Stimulated activated CD8-positive, alpha-beta memory T cell treated with anti-CD3 and anti-CD28 coated beads, Interleukin-15, amount 100 ng/mL, for 4 hours (primary cell): ENCODE measurements around the gene CHRDL2.

Source experiments
- DNase-seq, 2 donors: peaks; one replicate each; pipeline ENCODE4 v3.0.0-alpha.2; 2020; ENCODE audit warnings: low read depth in 2 of 2

Gene CHRDL2

GRCh38 chr11:74685338-74685737 is 45.9 kb downstream of the CHRDL2 start:
- DNase-seq, result no peak

DNA sequence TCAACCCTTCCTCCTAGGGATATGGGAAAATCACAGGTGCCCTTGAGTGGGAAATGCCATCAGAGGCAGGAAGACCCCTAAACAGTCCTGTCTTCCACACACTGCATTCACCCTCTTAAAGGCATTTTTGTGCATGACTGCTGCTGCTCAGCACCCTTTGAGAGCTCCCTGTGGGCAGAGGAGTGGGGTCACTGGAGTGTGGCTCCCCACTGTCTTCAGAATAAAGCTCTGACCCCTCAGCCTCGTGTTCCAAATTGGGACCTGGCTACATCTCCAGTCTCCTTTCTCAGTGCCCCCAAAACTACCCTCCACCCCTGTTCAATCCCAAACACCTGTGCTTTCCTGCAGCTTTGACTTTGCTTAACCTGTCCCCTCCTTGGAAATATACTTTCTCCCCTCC is 46.6 kb downstream of the CHRDL2 start:
- DNase-seq, result no peak

DNA sequence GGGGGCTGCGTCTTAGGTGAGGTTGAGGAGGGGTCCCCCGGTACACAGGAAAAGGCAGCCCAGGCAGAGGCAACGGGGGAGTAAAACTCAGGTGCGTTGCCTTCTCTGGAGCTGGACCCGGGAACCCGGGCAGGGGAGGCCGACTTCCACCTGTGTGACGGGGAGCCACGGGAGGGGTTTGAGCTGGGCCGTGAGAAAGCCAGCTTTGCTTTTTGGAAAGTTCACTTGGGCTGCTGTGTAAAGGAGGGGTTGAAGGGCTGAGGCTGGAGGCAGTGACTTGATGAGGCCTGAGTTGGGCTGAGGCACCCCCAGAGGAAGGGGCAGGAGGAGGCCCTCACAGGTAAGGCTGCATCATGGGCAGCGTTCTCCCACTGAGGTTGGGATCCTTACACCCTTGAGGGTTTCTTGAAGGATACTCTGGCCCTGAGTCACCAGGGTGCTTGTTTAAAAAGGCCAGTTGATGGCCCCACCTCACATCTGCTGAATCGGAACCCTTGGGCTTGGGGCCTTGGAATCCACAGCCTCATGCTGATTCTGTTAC is 47.2 kb downstream of the CHRDL2 start:
- no peak for DNase-seq

DNA sequence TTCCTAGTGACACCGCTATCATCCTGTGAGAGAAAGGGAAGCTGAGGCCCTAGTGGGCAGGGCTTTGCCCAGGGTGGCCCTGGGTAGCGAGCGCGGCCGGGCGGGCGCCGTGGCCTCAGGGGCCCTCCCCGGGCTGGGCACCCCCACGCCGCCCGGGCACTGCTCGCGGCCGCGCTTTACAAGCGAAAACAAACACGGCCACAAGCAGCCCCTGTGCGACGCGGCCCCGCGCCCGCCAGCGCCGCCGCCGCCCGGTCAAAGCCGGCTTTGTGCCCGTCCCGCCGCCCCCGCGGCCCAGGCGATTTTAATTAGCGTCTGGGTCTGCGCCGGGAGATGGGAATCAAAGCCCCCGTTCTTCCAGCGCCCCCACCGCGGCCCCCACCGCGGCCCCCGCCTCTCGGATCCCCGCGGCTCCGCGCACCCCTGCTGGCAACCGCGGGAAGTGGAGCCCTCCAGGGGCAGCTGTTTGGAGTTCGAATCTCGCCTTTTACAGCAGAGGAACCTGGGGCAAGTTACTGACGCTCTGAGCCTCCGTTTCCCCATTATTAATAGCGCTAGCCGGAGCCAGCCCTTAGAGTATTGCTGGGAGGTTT is 47.9 kb downstream of the CHRDL2 start:
- DNase-seq, result no peak

DNA sequence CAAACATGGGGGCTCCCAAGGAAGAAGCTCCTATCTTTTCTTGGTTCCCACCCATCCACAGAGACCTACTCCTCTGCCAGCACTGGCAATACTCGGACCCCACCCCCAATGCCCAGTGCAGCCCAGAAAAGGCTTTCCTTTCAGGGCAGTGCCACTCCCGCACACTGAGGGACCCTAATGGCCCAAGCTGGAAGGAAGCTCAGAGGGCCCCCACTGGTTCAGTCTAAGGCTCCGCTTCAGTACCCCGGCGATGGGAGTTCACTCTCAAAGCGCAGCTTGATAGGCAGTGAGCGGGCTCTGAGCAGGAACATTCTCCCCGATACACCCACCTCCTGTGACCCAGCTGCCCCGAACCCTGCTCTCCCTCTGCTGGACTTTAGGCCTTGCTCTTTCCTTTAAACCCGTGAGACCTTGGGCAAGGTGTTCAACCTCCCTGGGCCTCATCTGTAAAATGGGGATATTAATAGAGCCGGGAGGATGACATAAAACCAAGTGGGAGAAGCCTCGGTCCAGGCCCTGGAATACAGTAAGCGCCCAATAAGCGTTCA is 48.4 kb downstream of the CHRDL2 start:
- no peak for DNase-seq

DNA sequence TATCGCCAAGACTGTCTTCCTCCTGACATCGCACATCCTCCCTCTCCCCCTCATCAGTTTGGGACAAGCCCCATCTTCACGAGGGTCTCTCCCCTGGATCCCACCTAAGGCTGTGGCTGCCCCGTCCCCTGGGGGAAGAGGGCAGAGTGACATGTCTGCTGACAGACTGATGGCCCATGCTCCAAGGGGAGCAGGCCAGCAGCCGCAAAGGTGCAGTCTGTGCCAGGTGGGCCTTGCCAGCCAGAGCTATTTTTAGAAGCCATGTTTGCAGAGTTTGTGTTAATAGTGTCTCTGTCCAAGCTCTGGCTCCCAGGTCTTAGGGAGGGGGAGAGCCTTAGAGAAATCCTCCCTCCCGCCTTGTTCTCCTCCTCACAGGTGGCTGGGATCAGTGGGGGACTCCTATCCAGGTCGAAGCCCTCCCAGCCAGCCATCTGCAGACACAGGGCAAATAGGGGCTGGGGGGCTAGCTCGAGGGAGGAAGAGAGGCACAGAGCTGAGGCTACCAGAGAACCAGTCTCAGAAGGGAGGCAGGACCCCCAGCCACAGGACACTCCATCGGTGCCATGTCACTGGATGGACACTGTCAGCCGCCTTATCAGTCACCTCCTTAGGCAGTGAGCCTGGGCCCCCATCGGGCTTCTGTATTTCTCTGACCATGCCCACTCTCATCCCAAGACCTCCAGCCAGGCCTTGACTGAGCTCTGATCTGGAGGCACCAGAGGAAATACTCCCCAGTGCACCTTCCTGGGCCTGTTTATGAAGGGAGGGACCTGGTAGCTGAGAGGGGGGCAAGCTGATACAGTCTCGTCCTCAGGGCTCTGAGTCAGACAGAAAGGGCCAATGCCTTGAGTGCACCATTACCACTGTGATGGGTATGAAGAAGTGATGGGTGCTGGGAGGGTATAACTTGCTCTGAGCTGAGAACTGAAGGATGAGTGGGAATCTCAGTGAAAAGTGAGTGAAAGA is 49.3 kb downstream of the CHRDL2 start:
- no peak for DNase-seq

GRCh38 chr11:74680703-74681531 is 50.3 kb downstream of the CHRDL2 start:
- no peak for DNase-seq

DNA sequence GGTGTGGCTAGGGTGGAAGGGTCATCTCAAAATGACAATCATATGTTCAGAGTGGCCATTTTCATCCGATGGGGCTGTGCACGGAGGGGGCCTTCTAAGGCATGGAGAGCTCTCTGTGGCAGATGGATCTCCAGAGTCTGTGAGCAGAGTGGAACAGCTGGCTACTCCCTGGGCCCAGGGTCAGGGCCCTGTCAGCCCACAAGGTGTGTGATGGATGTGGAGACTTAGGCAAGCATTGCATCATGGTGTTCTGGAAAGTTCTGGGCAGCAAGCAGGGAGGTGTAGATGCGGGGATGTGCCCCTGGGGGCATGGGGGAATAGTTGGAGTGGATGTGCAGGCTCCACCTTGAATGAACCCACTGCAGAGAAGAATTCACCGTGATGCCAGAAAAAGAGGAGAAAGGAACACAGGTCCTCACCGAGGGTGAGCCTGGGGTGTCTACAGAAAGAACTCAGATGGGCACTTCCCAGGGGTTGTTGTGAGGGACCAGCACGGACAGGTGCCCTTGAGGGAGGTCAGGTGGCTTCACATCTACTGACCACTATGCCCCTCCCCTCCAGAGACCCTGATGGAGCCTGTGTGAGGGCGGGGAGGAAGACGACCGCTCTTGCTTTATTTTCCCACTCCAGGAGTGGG is 51.1 kb downstream of the CHRDL2 start:
- DNase-seq, result no peak

DNA sequence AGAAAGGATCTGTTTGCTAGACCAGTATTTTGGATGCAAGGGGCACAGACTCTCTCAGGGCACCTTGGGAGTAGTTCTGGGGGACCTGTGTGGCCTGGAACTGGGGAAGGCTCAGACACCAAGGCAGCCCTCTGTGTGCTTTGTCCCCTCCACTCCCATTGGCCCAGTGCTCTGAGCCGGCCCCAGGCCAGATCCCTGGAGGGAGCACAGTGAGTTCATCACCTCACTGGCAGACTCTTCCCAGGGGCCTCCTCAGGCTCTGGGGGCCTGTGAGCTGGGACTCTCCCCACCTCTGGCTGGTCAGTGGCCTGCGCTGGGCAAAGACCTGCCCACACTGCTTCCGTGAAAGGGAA is 51.7 kb downstream of the CHRDL2 start:
- DNase-seq, result no peak

GRCh38 chr11:74678591-74679512 is 52.4 kb downstream of the CHRDL2 start:
- DNase-seq, result no peak

DNA sequence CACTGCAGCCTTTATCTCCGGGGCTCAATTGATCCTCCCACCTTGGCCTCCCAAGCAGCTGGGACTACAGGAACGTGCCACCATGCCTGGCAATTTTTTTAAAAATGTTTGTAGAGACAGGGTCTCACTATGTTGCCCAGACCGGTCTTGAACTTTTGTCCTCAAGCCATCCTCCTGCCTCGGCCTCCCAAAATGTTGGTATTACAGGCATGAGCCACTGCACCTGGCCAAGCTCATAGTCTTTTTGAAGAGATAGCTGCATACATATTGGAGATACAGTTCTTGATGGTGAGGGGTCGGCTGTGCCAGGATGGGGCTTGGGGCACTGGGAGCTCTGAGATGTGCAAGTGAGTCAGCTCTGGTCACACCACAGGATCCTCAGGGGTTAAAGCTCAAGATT is 53.2 kb downstream of the CHRDL2 start:
- no peak for DNase-seq

- DNase-seq, result no peak
Measured at GRCh38 chr11:74677131-74677530, 54.1 kb downstream of the CHRDL2 start.

DNA sequence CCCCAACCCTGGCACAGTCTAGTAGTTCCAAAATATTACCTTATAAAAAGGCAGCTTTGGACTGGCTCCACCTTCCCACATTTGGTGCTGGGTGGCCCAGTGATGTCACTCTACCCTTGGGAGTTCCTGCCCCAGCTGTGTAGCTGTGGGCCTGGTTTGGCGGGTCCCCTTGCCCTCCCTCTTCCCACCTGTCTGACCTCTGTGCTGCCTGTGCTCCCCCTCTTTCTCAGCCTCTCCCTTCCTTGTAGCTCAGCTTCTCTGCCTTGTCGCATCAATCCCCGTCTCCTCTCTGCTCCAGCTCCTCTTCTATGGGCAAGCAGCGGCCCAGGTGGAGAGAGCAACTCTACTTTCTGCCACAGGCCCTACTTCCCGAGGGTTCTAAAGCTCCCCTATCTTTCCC is 54.6 kb downstream of the CHRDL2 start:
- DNase-seq, result no peak

- no peak for DNase-seq
Measured at GRCh38 chr11:74675761-74676160, 55.5 kb downstream of the CHRDL2 start.

GRCh38 chr11:74673693-74674360 is 57.4 kb downstream of the CHRDL2 start:
- DNase-seq, result no peak

DNA sequence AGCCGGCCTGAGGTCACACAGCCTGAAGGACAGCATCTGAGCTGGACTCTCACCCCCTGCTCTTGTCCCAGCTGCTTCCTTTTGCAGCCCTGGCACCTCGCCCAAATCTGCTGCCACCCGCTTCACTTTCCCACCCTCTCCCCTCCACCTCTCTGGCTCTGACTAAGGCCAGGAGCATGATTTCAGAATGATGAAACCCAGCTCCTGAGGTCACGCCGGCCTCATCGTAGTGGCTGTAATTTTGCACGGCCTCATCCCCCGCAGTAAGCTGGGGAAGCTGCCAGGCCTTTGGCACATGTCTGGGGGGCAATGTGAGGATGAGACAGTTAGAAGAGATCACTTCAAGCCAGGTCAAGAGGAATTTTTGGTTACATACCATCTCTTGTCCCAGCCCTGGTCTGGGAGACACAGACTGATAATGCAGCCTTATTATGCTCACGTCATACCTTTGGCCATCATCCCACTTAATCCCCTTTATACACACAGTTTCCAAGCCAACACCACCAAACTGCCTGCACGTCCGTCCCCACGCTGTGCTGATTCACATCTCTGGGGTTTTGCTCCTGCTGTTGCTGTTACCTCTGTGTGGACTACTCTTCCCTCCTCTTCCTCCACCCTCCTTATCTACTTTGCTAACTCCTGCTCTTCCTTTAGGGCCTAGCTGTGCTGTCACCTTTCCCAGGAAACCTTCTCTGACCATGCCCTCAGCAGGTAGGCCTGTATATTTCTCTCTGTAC is 58.1 kb downstream of the CHRDL2 start:
- no peak for DNase-seq

- no peak for DNase-seq
Measured at GRCh38 chr11:74672332-74672955, 58.8 kb downstream of the CHRDL2 start.

DNA sequence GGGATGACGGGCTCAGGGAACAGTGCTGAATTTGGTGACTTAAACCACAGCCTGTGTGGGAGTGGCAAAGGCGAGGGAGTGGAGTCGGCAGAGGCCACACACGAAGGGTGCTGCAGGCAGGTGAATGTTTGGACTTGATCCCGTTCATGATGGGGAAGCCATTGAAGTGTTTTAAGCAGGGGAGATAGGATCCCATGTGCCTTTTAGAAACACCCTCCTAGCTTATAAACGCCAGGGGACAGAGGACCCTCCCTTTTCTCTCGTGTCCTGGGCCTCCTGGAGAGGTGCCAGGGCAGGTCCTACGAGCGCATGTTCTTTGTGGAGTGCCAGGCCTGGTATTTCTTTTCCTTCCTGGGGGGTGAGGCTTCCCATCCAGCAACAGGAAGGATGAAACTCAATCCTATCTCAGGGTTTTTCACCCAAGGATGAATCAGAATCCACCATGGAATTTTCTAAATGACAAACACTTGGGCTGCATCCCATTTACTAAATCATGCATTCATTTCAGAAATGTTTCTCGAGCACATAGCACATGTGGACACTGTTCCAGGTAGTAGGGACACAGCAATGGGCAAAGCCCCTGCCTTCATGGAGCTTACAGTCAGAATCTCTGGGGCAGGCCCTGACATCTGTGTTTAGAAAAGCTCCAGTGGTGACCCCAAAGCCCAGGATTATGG is 59.6 kb downstream of the CHRDL2 start:
- DNase-seq, result no peak
